Adipose tissue (tissue), 3 donors: ENCODE data around the gene SLC22A4. TPM values are rescaled to one million over a fixed set of nuclear protein-coding genes. Genes with fewer than 3 reads are reported as not detected.

Experiments
- H3K27ac ChIP-seq: one replicate; pipeline ENCODE4 v1.5.1; 2013; ENCODE audit warnings: low read depth, low read length
- WGBS, 3 donors: extraction: QIAGEN DNeasy Blood & Tissue Kit; methylation state at CpG; one replicate each; pipeline ENCODE4 v1.1.7; 2013; 5-methylcytosine and 5-hydroxymethylcytosine counted together
- polyA plus RNA-seq, 3 donors: library from polyadenylated mRNA; stranded (reverse); fragments of 200-250 nt; gene quantifications; one replicate each; pipeline ENCODE4 v1.2.3, GENCODE V29; 2013
- donor health status: healthy with polysubstance abuse.
- donor health status: Bipolar disorder and iron deficiency.
- donor health status: healthy.

The SLC22A4 gene
- polyA plus RNA-seq, 3 donors, result 0.23 to 3.0 (median 2.0) TPM

GRCh38 chr5:132380741-132381140, 86.5 kb downstream of the SLC22A4 start:
- 66 to 93% (median 91%) methylated on average over 2 of the region's 2 CpGs for WGBS, 3 donors
- H3K27ac ChIP-seq, result no peak overlapping the region

- WGBS, 3 donors, result 66 to 95% (median 91%) methylated on average over 1 of the region's 1 CpG
- no peak overlapping the region for H3K27ac ChIP-seq
Measured at GRCh38 chr5:132381614-132382013, 87.4 kb downstream of the SLC22A4 start.

GRCh38 chr5:132383261-132383660, 89.1 kb downstream of the SLC22A4 start:
- WGBS, 3 donors, result 39 to 97% (median 96%) methylated on average over 1 of the region's 1 CpG
- H3K27ac ChIP-seq, result no peak overlapping the region

GRCh38 chr5:132383984-132384383, 89.8 kb downstream of the SLC22A4 start:
- H3K27ac ChIP-seq, result no peak overlapping the region
- WGBS, 3 donors, result 84 to 96% (median 90%) methylated on average over 5 of the region's 5 CpGs

GRCh38 chr5:132384506-132385050, 90.4 kb downstream of the SLC22A4 start:
- no peak overlapping the region for H3K27ac ChIP-seq
- 77 to 89% (median 88%) methylated on average over 4 of the region's 4 CpGs for WGBS, 3 donors

GRCh38 chr5:132385326-132386105, 91.3 kb downstream of the SLC22A4 start:
- H3K27ac ChIP-seq, result no peak overlapping the region
- 31 to 40% (median 32%) methylated on average over 9 of the region's 9 CpGs for WGBS, 3 donors

- peak overlapping the region; percentile 57 for H3K27ac ChIP-seq
- WGBS, 3 donors, result 27 to 44% (median 29%) methylated on average over 10 of the region's 10 CpGs
Measured at GRCh38 chr5:132386644-132387286, 92.6 kb downstream of the SLC22A4 start.

GRCh38 chr5:132387640-132388117, 93.5 kb downstream of the SLC22A4 start:
- WGBS, 3 donors, result 19 to 30% (median 21%) methylated on average over 4 of the region's 4 CpGs

GRCh38 chr5:132388244-132389050, 94.3 kb downstream of the SLC22A4 start:
- H3K27ac ChIP-seq, result no peak overlapping the region
- 44 to 47% (median 44%) methylated on average over 8 of the region's 8 CpGs for WGBS, 3 donors

More at GRCh38 chr5:132387640-132388117, 93.5 kb downstream of the SLC22A4 start:
- peak overlapping the region; percentile 56 for H3K27ac ChIP-seq

- 80 to 94% (median 86%) methylated on average over 1 of the region's 1 CpG for WGBS, 3 donors
- H3K27ac ChIP-seq, result peak overlapping the region; percentile 9
Measured at GRCh38 chr5:132389051-132389331, 94.8 kb downstream of the SLC22A4 start.

- WGBS, 3 donors, result 91 to 94% (median 93%) methylated on average over 10 of the region's 10 CpGs
- H3K27ac ChIP-seq, result peak overlapping the region; percentile 9
Measured at GRCh38 chr5:132389585-132390286, 95.5 kb downstream of the SLC22A4 start.

GRCh38 chr5:132391247-132391646, 97.1 kb downstream of the SLC22A4 start:
- 73 to 79% (median 75%) methylated on average over 5 of the region's 5 CpGs for WGBS, 3 donors

GRCh38 chr5:132391870-132392269, 97.7 kb downstream of the SLC22A4 start:
- H3K27ac ChIP-seq, result no peak overlapping the region

More at GRCh38 chr5:132391247-132391646, 97.1 kb downstream of the SLC22A4 start:
- no peak overlapping the region for H3K27ac ChIP-seq

GRCh38 chr5:132392411-132392810, 98.2 kb downstream of the SLC22A4 start:
- 87 to 93% (median 91%) methylated on average over 8 of the region's 8 CpGs for WGBS, 3 donors
- H3K27ac ChIP-seq, result no peak overlapping the region

GRCh38 chr5:132392978-132393825, 99.0 kb downstream of the SLC22A4 start:
- 89 to 97% (median 95%) methylated on average over 6 of the region's 6 CpGs for WGBS, 3 donors
- H3K27ac ChIP-seq, result no peak overlapping the region
